Tibial nerve (tissue), 4 donors: ENCODE data around the gene CHD6. TPM values are rescaled to one million over a fixed set of nuclear protein-coding genes. Genes with fewer than 3 reads are reported as not detected.

Experiments
- DNase-seq, 2 donors: peaks; one replicate each; pipeline ENCODE4 v3.0.0-alpha.2; 2019; ENCODE audit warnings: low spot score in 2 of 2
- H3K27ac ChIP-seq, 4 donors: fragments of 200-600 bp; sonication (generic) in 3 of 4; one replicate each; pipeline ENCODE4 v1.5.1; 2017 to 2019; ENCODE audit warnings: mild to moderate bottlenecking in 1 of 4
- H3K27me3 ChIP-seq, 2 donors: fragments of 200-600 bp; sonication (generic) in 1 of 2; one replicate each; pipeline versions ENCODE4 v1.5.1 to v1.6.0; 2017 to 2019
- H3K36me3 ChIP-seq, 3 donors: fragments of 200-600 bp; sonication (generic); one replicate each; pipeline ENCODE4 v1.5.1; 2018 to 2019
- H3K4me1 ChIP-seq, 4 donors: fragments of 200-600 bp; sonication (generic) in 3 of 4; one replicate each; pipeline ENCODE4 v1.5.1; 2017 to 2019
- H3K4me3 ChIP-seq, 4 donors: fragments of 200-600 bp; sonication (generic) in 3 of 4; one replicate each; pipeline ENCODE4 v1.5.1; 2017 to 2019; ENCODE audit warnings: mild to moderate bottlenecking in 1 of 4, moderate library complexity in 1 of 4
- H3K9me3 ChIP-seq, 4 donors: fragments of 200-600 bp; sonication (generic) in 3 of 4; one replicate each; pipeline ENCODE4 v1.5.1; 2017 to 2019
- EP300 ChIP-seq, 2 donors: sonication (generic); formaldehyde crosslinking; IDR thresholded peaks; one replicate each; pipeline ENCODE4 v1.6.1; 2017; ENCODE audit warnings: antibody characterized with exemption in 2 of 2, mild to moderate bottlenecking in 1 of 2
- POLR2A ChIP-seq, 2 donors: fragments of 450-650 bp; IDR thresholded peaks; one replicate each; pipeline ENCODE4 v1.6.1; 2017; ENCODE audit warnings: antibody characterized with exemption in 2 of 2, mild to moderate bottlenecking in 2 of 2, moderate library complexity in 2 of 2
- WGBS, 2 donors: methylation state at CpG; one replicate each; pipeline ENCODE4 v1.1.5; 2018; 5-methylcytosine and 5-hydroxymethylcytosine counted together
- total RNA-seq, 4 donors: library from RNA; depleted of rRNA; stranded (reverse); fragments of >200 nt; gene quantifications; one replicate each; pipeline ENCODE4 v1.1.0, GENCODE V29; 2016
- TF ChIP-seq, protein P1 (sequence below), 5 experiments: fragments of 200-600 bp in 3 of 5; fragments of 450-650 bp in 2 of 5; sonication (generic) in 3 of 5; IDR thresholded peaks; one replicate each; pipeline ENCODE4 v1.5.1; 2016 to 2019; ENCODE audit warnings: antibody characterized with exemption in 5 of 5, mild to moderate bottlenecking in 3 of 5, moderate library complexity in 2 of 5

Gene CHD6
- total RNA-seq, 4 donors from 2014 or later, result 52.0 to 58.2 (median 54.9) TPM

DNA sequence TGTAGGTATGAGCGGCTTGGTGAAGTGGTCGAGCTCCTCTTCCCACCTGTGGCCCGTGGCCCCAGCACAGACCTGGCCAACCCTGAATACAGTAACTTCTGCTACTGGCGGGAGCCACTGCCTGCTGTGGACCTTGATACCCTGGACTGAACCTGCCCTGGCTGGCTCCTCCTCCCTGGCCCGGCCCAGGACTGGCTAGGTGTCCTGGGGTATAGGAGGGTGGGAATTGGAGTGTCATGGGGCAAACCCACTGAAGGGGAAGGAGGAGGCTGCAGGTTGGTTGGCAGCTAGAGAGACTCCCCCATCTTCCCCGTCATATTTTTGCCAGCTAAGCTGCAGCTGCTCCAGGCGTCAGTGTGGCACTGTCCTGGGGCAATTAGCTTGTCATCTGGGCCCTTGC, 259.5 kb downstream of the CHD6 start:
- Histone ChIP-seq H3K9me3 (no peaks in the 10 kb centered on the region), H3K36me3 (peaks cover 0 to 75% (median 0%) of the 10 kb centered on the region in 3 donors), H3K4me3 (no peak overlapping the region), H3K4me1 (peaks cover 0 to 6% (median 0%) of the 10 kb centered on the region in 4 donors), H3K27ac (no peak overlapping the region), H3K27me3 (no peaks in the 10 kb centered on the region)
- WGBS, 2 donors, result 91 to 93% methylated on average over 6 to 7 of the region's 7 CpGs
- TF ChIP-seq, protein P1, sequence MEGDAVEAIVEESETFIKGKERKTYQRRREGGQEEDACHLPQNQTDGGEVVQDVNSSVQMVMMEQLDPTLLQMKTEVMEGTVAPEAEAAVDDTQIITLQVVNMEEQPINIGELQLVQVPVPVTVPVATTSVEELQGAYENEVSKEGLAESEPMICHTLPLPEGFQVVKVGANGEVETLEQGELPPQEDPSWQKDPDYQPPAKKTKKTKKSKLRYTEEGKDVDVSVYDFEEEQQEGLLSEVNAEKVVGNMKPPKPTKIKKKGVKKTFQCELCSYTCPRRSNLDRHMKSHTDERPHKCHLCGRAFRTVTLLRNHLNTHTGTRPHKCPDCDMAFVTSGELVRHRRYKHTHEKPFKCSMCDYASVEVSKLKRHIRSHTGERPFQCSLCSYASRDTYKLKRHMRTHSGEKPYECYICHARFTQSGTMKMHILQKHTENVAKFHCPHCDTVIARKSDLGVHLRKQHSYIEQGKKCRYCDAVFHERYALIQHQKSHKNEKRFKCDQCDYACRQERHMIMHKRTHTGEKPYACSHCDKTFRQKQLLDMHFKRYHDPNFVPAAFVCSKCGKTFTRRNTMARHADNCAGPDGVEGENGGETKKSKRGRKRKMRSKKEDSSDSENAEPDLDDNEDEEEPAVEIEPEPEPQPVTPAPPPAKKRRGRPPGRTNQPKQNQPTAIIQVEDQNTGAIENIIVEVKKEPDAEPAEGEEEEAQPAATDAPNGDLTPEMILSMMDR (IDR thresholded peaks at IDR 0.05), result no peak
- TF ChIP-seq POLR2A (IDR thresholded peaks at IDR 0.05), result no peak
- DNase-seq, result no peak

DNA sequence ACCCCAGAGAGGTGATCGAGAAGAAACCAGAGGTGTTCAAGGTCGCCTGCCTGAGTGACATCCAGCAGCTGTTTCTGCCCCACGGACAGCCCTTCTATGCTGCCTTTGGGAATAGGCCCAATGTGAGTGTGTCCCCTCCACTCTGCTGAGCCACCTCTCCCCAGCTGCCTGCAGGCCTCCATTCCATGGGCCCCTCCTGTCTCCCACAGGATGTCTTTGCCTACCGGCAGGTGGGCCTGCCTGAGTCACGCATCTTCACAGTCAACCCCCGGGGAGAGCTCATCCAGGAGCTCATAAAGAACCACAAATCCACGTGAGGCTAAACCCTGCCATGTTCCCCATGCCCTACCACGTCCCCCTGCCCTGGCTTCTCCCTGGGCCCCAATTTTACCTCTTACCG, 259.9 kb downstream of the CHD6 start:
- Histone ChIP-seq H3K36me3 (peaks cover 0 to 80% (median 0%) of the 10 kb centered on the region in 3 donors), H3K27me3 (no peaks in the 10 kb centered on the region), H3K27ac (no peak overlapping the region), H3K4me1 (peaks cover 0 to 6% (median 0%) of the 10 kb centered on the region in 4 donors), H3K9me3 (no peaks in the 10 kb centered on the region), H3K4me3 (no peak overlapping the region)
- TF ChIP-seq POLR2A (IDR thresholded peaks at IDR 0.05), result no peak
- TF ChIP-seq, protein P1 (IDR thresholded peaks at IDR 0.05), result no peak
- no peak for TF ChIP-seq EP300 (IDR thresholded peaks at IDR 0.05)
- DNase-seq, result no peak
- 89 to 92% methylated on average over 9 of the region's 9 CpGs for WGBS, 2 donors

DNA sequence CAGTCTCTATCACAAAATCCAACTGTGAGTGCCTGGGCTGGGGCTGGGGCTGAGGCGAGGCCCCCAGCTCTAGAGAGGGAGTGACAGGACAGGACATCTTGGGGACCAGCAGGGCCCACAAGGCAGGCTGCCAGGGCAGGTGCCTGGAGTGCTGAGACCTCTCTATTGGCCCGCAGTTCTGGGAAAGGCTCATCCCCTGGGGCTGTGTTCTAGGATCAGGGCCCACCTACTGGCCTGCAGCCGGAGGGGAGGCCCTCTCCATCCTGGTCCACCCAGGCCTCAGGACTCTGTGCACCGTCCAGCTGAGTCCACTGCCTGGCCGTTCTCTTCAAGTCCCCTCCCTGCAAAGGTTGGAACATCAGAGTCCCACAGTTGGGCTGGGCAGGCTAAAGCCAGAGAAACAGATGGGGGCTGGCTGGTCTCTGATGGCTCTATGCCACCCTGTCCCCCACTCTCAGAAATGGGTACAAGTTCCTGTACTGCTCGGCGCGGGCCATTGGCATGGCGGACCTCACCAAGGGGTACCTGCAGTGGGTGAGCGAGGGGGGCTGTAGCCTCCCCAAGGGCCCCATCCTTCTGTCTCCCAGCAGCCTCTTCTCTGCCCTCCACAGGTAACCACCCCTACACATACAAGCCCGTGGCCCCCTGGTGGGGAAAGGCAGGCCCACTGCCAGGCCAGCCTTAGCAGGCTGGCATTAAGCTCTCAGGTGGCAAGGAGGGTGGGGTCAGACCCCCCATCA, 260.6 kb downstream of the CHD6 start:
- DNase-seq, result no peak
- H3K4me3 ChIP-seq, result no peak overlapping the region
- H3K27me3 ChIP-seq, result no peaks in the 10 kb centered on the region
- no peak overlapping the region for H3K27ac ChIP-seq
- TF ChIP-seq EP300 (IDR thresholded peaks at IDR 0.05) (no peak), POLR2A (IDR thresholded peaks at IDR 0.05) (no peak)
- TF ChIP-seq, protein P1 (IDR thresholded peaks at IDR 0.05), result no peak
- H3K9me3 ChIP-seq, result no peaks in the 10 kb centered on the region
- 70 to 87% methylated on average over 6 to 11 of the region's 11 CpGs for WGBS, 2 donors
- H3K36me3 ChIP-seq, result peaks cover 0 to 86% (median 0%) of the 10 kb centered on the region in 3 donors
- peaks cover 0 to 6% (median 0%) of the 10 kb centered on the region in 4 donors for H3K4me1 ChIP-seq

DNA sequence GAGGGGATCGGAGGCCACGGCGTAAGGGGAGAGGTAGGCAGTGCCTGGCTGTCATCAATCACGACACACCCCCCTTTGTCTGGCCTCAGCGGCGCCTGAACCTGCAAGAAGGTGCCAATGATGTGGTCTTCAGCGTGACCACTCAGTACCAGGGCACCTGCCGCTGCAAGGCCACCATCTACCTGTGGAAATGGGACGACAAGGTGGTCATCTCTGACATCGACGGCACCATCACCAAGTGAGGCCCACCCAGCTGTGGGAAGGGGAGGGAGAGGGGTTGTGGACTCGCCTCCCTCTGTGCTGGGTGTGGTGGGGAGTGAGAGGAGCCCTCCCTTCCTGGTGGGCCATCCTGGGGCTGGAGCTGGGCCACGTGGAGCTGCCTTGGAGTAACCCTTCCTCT, 261.2 kb downstream of the CHD6 start:
- H3K27ac ChIP-seq, result no peak overlapping the region
- no peak for DNase-seq
- no peaks in the 10 kb centered on the region for H3K27me3 ChIP-seq
- TF ChIP-seq POLR2A (IDR thresholded peaks at IDR 0.05) (no peak), EP300 (IDR thresholded peaks at IDR 0.05) (no peak)
- TF ChIP-seq, protein P1 (IDR thresholded peaks at IDR 0.05), result no peak
- H3K36me3 ChIP-seq, result peaks cover 0 to 93% (median 0%) of the 10 kb centered on the region in 3 donors
- no peaks in the 10 kb centered on the region for H3K9me3 ChIP-seq
- H3K4me1 ChIP-seq, result peaks cover 0 to 6% (median 0%) of the 10 kb centered on the region in 4 donors
- no peak overlapping the region for H3K4me3 ChIP-seq
- 79 to 88% methylated on average over 11 to 13 of the region's 13 CpGs for WGBS, 2 donors

DNA sequence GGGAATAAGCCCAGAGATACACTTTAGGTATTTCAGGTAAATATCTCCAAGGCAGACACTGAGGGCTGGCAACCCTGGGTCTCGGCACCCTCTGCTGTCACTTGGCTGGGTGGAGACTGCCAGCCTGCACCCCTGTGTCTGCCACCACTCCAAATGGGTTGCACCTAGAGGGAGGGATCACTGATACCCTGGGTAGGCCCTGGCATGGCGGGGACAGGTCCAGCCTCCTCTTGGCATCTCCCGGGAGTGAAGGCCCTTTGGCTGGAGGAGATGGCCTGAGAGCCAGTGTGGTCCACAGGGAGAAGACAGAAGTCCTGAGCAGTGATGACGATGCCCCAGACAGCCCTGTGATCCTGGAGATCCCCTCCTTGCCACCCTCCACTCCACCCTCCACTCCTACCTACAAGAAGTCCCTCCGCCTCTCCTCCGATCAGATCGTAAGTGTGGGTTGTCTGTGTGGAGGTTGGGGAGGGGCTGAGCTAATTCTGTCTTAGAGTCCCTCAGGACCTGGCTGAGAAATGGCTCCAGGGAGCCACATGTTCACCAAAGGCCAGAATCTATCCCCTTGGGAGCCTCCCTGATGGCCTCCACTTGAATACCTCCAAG, 262.5 kb downstream of the CHD6 start:
- Histone ChIP-seq H3K4me3 (no peak overlapping the region), H3K27me3 (no peaks in the 10 kb centered on the region), H3K9me3 (no peaks in the 10 kb centered on the region), H3K27ac (no peak overlapping the region), H3K36me3 (peaks cover 0 to 91% (median 0%) of the 10 kb centered on the region in 3 donors), H3K4me1 (peaks cover 0 to 6% (median 0%) of the 10 kb centered on the region in 4 donors)
- TF ChIP-seq EP300 (IDR thresholded peaks at IDR 0.05) (no peak), POLR2A (IDR thresholded peaks at IDR 0.05) (no peak)
- TF ChIP-seq, protein P1 (IDR thresholded peaks at IDR 0.05), result no peak
- 91 to 93% methylated on average over 6 to 7 of the region's 7 CpGs for WGBS, 2 donors
- no peak for DNase-seq
